HepG2 (cell line): ENCODE data around the gene ZNF865. TPM values are rescaled to one million over a fixed set of nuclear protein-coding genes. Genes with fewer than 3 reads are reported as not detected.

Experiments used
- ATAC-seq: fragments of 200-7000 bp; cut with Tn5 transposase; 3 replicates; pipeline ENCODE4 v1.9.1; 2020; ENCODE audit warnings: mild to moderate bottlenecking, moderate library complexity
- BruUV-seq: library from RNA; stranded (reverse); fragments of 400-500 nt; replicated peaks from 2 replicates; lab custom pipeline; 2021; lab: Mats Ljungman, UMichigan
- CTCF ChIA-PET: fragments of 300-600 bp; formaldehyde crosslinking; extraction: SDS; loops from one replicate; lab custom pipeline; 2021; ENCODE audit warnings: low total read pairs, inconsistent platforms, low intra/inter-chr PET ratio; lab: Yijun Ruan, JAX
- POLR2A ChIA-PET: fragments of 350-600 bp; sonication (Branson Sonifier 250); formaldehyde crosslinking; loops from one replicate; lab custom pipeline; 2020; ENCODE audit warnings: antibody characterized with exemption, inconsistent platforms; lab: Yijun Ruan, JAX
- DNase-seq: peaks from one replicate; pipeline ENCODE4 v3.0.0-alpha.2; 2015; ENCODE audit warnings: low spot score
- FAIRE-seq: peaks from 3 replicates; lab custom pipeline; 2011; peaks lifted over from hg19 to GRCh38; lab: Jason Lieb, UNC
- H2AFZ ChIP-seq: one replicate; pipeline ENCODE4 v1.6.1; 2011; ENCODE audit warnings: low read length, inconsistent platforms
- H3K27ac ChIP-seq: fragments of 300-600 bp; 3 replicates; pipeline ENCODE4 v1.8.0; 2011; ENCODE audit warnings: mixed run types, mild to moderate bottlenecking, mixed read lengths, low read length, inconsistent platforms; ENCODE audit not compliant: insufficient read depth; ENCODE audit errors: extremely low read length
- H3K27me3 ChIP-seq, 2 experiments: fragments of 200-600 bp in 1 of 2; 2 replicates in 1 of 2; 3 replicates in 1 of 2; pipeline versions ENCODE4 v1.6.0 to v1.8.0; 2011; ENCODE audit warnings: low read length in 2 of 2, mild to moderate bottlenecking in 2 of 2, moderate library complexity in 2 of 2, inconsistent platforms in 1 of 2; ENCODE audit not compliant: insufficient read depth in 2 of 2, control insufficient read depth in 1 of 2
- H3K36me3 ChIP-seq, 2 experiments: fragments of 200-600 bp in 1 of 2; replicated peaks in 1 of 2; 2 replicates in 1 of 2; 3 replicates in 1 of 2; pipeline versions ENCODE4 v1.5.1 to v1.8.0; 2011; ENCODE audit warnings: low read length in 2 of 2, inconsistent platforms in 1 of 2; ENCODE audit not compliant: insufficient read depth in 2 of 2, control insufficient read depth in 1 of 2
- H3K4me1 ChIP-seq: 2 replicates; pipeline ENCODE4 v1.5.1; 2012; ENCODE audit warnings: low read length, inconsistent platforms; ENCODE audit not compliant: insufficient read depth
- H3K4me2 ChIP-seq: 2 replicates; pipeline ENCODE4 v1.6.0; 2011; ENCODE audit warnings: low read depth, low read length, inconsistent platforms
- H3K4me3 ChIP-seq, 3 experiments: fragments of 200-600 bp in 1 of 3; sonication (generic), shearing (Covaris generic) in 1 of 3; replicated peaks in 1 of 3; 2 replicates each; pipeline ENCODE4 v1.5.1; 2011 to 2016; ENCODE audit warnings: low read length in 3 of 3, inconsistent platforms in 2 of 3, low read depth in 2 of 3, mild to moderate bottlenecking in 2 of 3, control low read depth in 1 of 3, mixed read lengths in 1 of 3; ENCODE audit not compliant: insufficient read depth in 1 of 3
- H3K79me2 ChIP-seq: one replicate; pipeline ENCODE4 v1.6.1; 2011; ENCODE audit warnings: low read length, inconsistent platforms; ENCODE audit not compliant: insufficient read depth
- H3K9ac ChIP-seq: 2 replicates; pipeline ENCODE4 v1.6.0; 2011; ENCODE audit warnings: mild to moderate bottlenecking, low read depth, low read length, inconsistent platforms; ENCODE audit not compliant: insufficient read depth
- H3K9me3 ChIP-seq: 2 replicates; pipeline ENCODE4 v1.5.1; 2012; ENCODE audit warnings: mild to moderate bottlenecking, low read length
- H4K20me1 ChIP-seq: 2 replicates; pipeline ENCODE4 v1.6.0; 2011; ENCODE audit warnings: inconsistent platforms, mild to moderate bottlenecking, low read length, moderate library complexity; ENCODE audit not compliant: insufficient read depth
- AGO1 ChIP-seq: fragments of 200-400 bp; formaldehyde crosslinking; IDR thresholded peaks from 2 replicates; pipeline ENCODE4 v1.6.1; 2017; ENCODE audit warnings: mild to moderate bottlenecking, low read depth, low read length, moderate library complexity; ENCODE audit not compliant: poor library complexity, severe bottlenecking
- AGO2 ChIP-seq: fragments of 200-400 bp; formaldehyde crosslinking; optimal IDR thresholded peaks from 2 replicates; pipeline ENCODE3; 2017; ENCODE audit warnings: mild to moderate bottlenecking, low read depth, low read length, moderate library complexity
- ASH2L ChIP-seq: fragments of 300-600, 200-600 bp; sonication (generic); IDR thresholded peaks from 2 replicates; pipeline ENCODE4 v1.7.0; 2017; ENCODE audit warnings: low read depth, mild to moderate bottlenecking, moderate library complexity, mixed read lengths, low read length; ENCODE audit not compliant: insufficient read length
- HNRNPL ChIP-seq: fragments of 200-400 bp; formaldehyde crosslinking; IDR thresholded peaks from 2 replicates; pipeline ENCODE4 v1.6.1; 2017; ENCODE audit warnings: mild to moderate bottlenecking, low read depth, low read length
- RBFOX2 ChIP-seq: fragments of 200-400 bp; formaldehyde crosslinking; IDR thresholded peaks from 2 replicates; pipeline ENCODE4 v1.6.1; 2017; ENCODE audit warnings: low read depth, mild to moderate bottlenecking, low read length
- SP4 ChIP-seq: sonication (generic); formaldehyde crosslinking; IDR thresholded peaks from 2 replicates; pipeline ENCODE4 v1.8.1; 2023; ENCODE audit warnings: mild to moderate bottlenecking, missing genetic modification reagents
- U2AF2 ChIP-seq: fragments of 200-400 bp; formaldehyde crosslinking; IDR thresholded peaks from 2 replicates; pipeline ENCODE4 v1.6.1; 2017; ENCODE audit warnings: low read depth, mild to moderate bottlenecking, low read length
- ZBTB33 ChIP-seq: sonication (generic); formaldehyde crosslinking; IDR thresholded peaks from 2 replicates; pipeline ENCODE4 v1.4.0; 2020; ENCODE audit warnings: missing genetic modification reagents
- ZFX ChIP-seq: sonication (generic); formaldehyde crosslinking; IDR thresholded peaks from 2 replicates; pipeline ENCODE4 v1.4.0; 2020; ENCODE audit warnings: mild to moderate bottlenecking, low read depth, missing genetic modification reagents, moderate library complexity
- ZNF782 ChIP-seq: sonication (generic); formaldehyde crosslinking; IDR thresholded peaks from 2 replicates; pipeline ENCODE4 v1.4.0; 2020; ENCODE audit warnings: missing genetic modification reagents, mild to moderate bottlenecking, borderline replicate concordance
- WGBS: methylation state at CpG from one replicate; pipeline ENCODE4 v1.1.6; 2017; ENCODE audit warnings: low lambda C conversion rate; 5-methylcytosine and 5-hydroxymethylcytosine counted together
- in situ Hi-C: cut with HindIII; loops from 2 replicates; pipeline ENCODE4 v1.10.0; 2017; ENCODE audit warnings: low pct_unique_long_range_greater_than_20kb; ENCODE audit not compliant: extremely low pct_ligation_motif_present
- intact Hi-C: fragments of 100-400 bp; cut with micrococcal nuclease; formaldehyde crosslinking; loops from one replicate; pipeline ENCODE4 v1.10.0; 2022; ENCODE audit not compliant: unreplicated experiment
- polyA plus RNA-seq, 8 experiments: library from polyadenylated mRNA; depleted of rRNA in 3 of 8; stranded (reverse) in 7 of 8; unstranded in 1 of 8; fragments of >200 nt; fragmentation: Illumina TruSeq in 4 of 8; extraction: Trizol in 4 of 8; gene quantifications; 2 replicates each; pipeline versions ENCODE4 v1.2.1 to v1.2.3, GENCODE V29; 2011 to 2016; ENCODE audit warnings: low read depth in 4 of 8, missing spikeins in 1 of 8, mixed read lengths in 1 of 8; ENCODE audit not compliant: insufficient read depth in 1 of 8
- total RNA-seq, 5 experiments: library from RNA; depleted of rRNA; stranded (reverse); fragments of >200 nt; fragmentation: Illumina TruSeq; extraction: Trizol; gene quantifications; 2 replicates each; pipeline ENCODE4 v1.2.3, GENCODE V29; 2016; ENCODE audit warnings: low read depth in 1 of 5

Gene ZNF865
- total and polyA plus RNA-seq, 2 of the 13 experiments (the other 11 are each of a cell fraction or from before 2014, with no cell fraction given) = 0.93 to 1.0 TPM

GRCh38 chr19:55621673-55622231, 16.3 kb downstream of the ZNF865 start:
- 97% methylated on average over 40 of the region's 55 CpGs for WGBS
- in situ Hi-C loops = no loop called here

More at GRCh38 chr19:55621673-55622231, 16.3 kb downstream of the ZNF865 start:
- ATAC-seq (no peak), DNase-seq (no peak), FAIRE-seq (no peak)
- no peak overlapping the region for H3K4me3 ChIP-seq
- no peak overlapping the region for H3K9ac ChIP-seq
- CTCF ChIA-PET = no interaction called here
- no peak for TF ChIP-seq U2AF2
- peak; percentile 46 for TF ChIP-seq AGO1
- TF ChIP-seq RBFOX2 = peak; percentile 69; the same call in 1 of the 2 replicates
- no peak for TF ChIP-seq ZFX (CRISPR knock-in tag)
- 0 out of 2 replicates have a peak, but pooled peaks have one; percentile 10 for TF ChIP-seq HNRNPL
- TF ChIP-seq SP4 (CRISPR knock-in tag) = no peak
- TF ChIP-seq ASH2L = no peak
- TF ChIP-seq ZBTB33 (CRISPR knock-in tag) = 0 out of 2 replicates have a peak, but pooled peaks have one; percentile 5
- TF ChIP-seq ZNF782 (CRISPR knock-in tag) = no peak
- TF ChIP-seq AGO2 = peak; percentile 74
- no peaks in the 10 kb centered on the region for H3K9me3 ChIP-seq
- no peak overlapping the region for H2AFZ ChIP-seq
- H3K36me3 ChIP-seq = peaks cover 1 to 3% of the 10 kb centered on the region in 2 experiments; a peak in 1 of 5 replicates
- POLR2A ChIA-PET = interaction anchor here (0.7 kb wide), 1 partner anchor 13 kb away, joined by 3 read pairs; no protein-coding TSS in a partner anchor
- no peak overlapping the region for H3K27ac ChIP-seq
- H3K79me2 ChIP-seq = peaks cover 4% of the 10 kb centered on the region
- H3K4me2 ChIP-seq = no peak overlapping the region
- H3K4me1 ChIP-seq = peaks cover 31% of the 10 kb centered on the region
- BruUV-seq = no TSS peak
- H4K20me1 ChIP-seq = peaks cover 14% of the 10 kb centered on the region; the same call in 1 of the 2 replicates
- no peaks in the 10 kb centered on the region for H3K27me3 ChIP-seq
- intact Hi-C loops = no loop called here
